ENCODE data around the gene ABCC3.

ABCC3 gene

GRCh38 chr17:50728881-50729765, 94.4 kb downstream of the ABCC3 start:
- TF ChIP-seq JUND (IDR thresholded peaks at IDR 0.05; ENCODE audit: low read depth): no peak
- no peak for DNase-seq (ENCODE audit: low read depth in 1 of 2, low spot score in 1 of 2)
- in situ Hi-C loops (cut with HindIII; ENCODE audit: low pct_unique_long_range_greater_than_20kb, low sequenced_read_pairs): no loop called here

GRCh38 chr17:50731575-50732460, 97.1 kb downstream of the ABCC3 start:
- in situ Hi-C loops (cut with HindIII; ENCODE audit: low pct_unique_long_range_greater_than_20kb, low sequenced_read_pairs): no loop called here
- no peak for DNase-seq (ENCODE audit: low read depth in 1 of 2, low spot score in 1 of 2)
- TF ChIP-seq JUND (IDR thresholded peaks at IDR 0.05; ENCODE audit: low read depth): no peak

- DNase-seq (ENCODE audit: low read depth in 1 of 2, low spot score in 1 of 2): no peak
- TF ChIP-seq JUND (IDR thresholded peaks at IDR 0.05; ENCODE audit: low read depth): no peak
- in situ Hi-C loops (cut with HindIII; ENCODE audit: low pct_unique_long_range_greater_than_20kb, low sequenced_read_pairs): no loop called here
These were observed 100.6 kb downstream of the ABCC3 start for GRCh38 chr17:50735287-50735686.

- TF ChIP-seq JUND (IDR thresholded peaks at IDR 0.05; ENCODE audit: low read depth): no peak
- in situ Hi-C loops (cut with HindIII; ENCODE audit: low pct_unique_long_range_greater_than_20kb, low sequenced_read_pairs): no loop called here
- DNase-seq (ENCODE audit: low read depth in 1 of 2, low spot score in 1 of 2): no peak
These were observed 102.5 kb downstream of the ABCC3 start for GRCh38 chr17:50737118-50737698.

GRCh38 chr17:50739098-50739497, 104.4 kb downstream of the ABCC3 start:
- no peak for DNase-seq (ENCODE audit: low read depth in 1 of 2, low spot score in 1 of 2)
- in situ Hi-C loops (cut with HindIII; ENCODE audit: low pct_unique_long_range_greater_than_20kb, low sequenced_read_pairs): no loop called here
- TF ChIP-seq JUND (IDR thresholded peaks at IDR 0.05; ENCODE audit: low read depth): no peak
